Measurements from ENCODE around the gene TAF1C.

DNA sequence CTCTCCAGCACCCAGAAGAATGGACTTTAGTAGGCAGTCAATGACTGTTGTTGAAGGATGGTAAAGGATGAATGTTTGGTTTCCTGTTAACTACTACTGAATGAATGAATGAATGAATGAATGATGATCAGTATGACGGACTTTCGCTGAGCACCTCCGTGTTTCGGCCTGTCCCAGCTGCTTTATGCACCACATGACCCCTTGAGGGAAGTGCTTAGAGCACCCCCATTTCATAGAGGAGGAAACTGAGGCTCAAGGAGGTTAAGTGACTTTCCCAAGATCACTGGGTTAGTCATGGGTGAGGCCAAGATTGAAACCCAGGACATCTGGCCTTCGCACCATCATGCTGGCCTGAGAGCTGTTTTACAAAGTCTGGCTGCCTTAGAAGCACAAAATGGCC is 46.1 kb upstream of the TAF1C start:
- TF ChIP-seq ZNF544 (tag by site-specific recombination; IDR thresholded peaks at IDR 0.05) = no peak
- no peak for TF ChIP-seq GLIS1 (tag by site-specific recombination; IDR thresholded peaks at IDR 0.05)
- no peak for TF ChIP-seq MYNN (tag by site-specific recombination; IDR thresholded peaks at IDR 0.05; ENCODE audit: borderline replicate concordance)
- TF ChIP-seq CTCF (tag by site-specific recombination; IDR thresholded peaks at IDR 0.05) = no peak
- no peak for TF ChIP-seq GFI1B (tag by site-specific recombination; IDR thresholded peaks at IDR 0.05)
- TF ChIP-seq, protein P1, sequence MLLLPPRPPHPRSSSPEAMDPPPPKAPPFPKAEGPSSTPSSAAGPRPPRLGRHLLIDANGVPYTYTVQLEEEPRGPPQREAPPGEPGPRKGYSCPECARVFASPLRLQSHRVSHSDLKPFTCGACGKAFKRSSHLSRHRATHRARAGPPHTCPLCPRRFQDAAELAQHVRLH (tag by site-specific recombination; IDR thresholded peaks at IDR 0.05) = no peak
- no peak for TF ChIP-seq ZNF433 (tag by site-specific recombination; IDR thresholded peaks at IDR 0.05; ENCODE audit: low read depth)
- no peak for TF ChIP-seq YY1 (tag by site-specific recombination; IDR thresholded peaks at IDR 0.05)
- TF ChIP-seq FEZF1 (tag by site-specific recombination; IDR thresholded peaks at IDR 0.05) = no peak
- TF ChIP-seq ZNF473 (tag by site-specific recombination; IDR thresholded peaks at IDR 0.05) = no peak
